Activated naive CD8-positive, alpha-beta T cell treated with anti-CD3 and anti-CD28 coated beads, Interleukin-2, amount 50 U/mL, for 16 hours (primary cell): ENCODE measurements around the gene CEND1.

Experiments used
- DNase-seq: peaks from one replicate; pipeline ENCODE4 v3.0.0-alpha.2; 2020; ENCODE audit warnings: low read depth, low spot score

The CEND1 gene

DNA sequence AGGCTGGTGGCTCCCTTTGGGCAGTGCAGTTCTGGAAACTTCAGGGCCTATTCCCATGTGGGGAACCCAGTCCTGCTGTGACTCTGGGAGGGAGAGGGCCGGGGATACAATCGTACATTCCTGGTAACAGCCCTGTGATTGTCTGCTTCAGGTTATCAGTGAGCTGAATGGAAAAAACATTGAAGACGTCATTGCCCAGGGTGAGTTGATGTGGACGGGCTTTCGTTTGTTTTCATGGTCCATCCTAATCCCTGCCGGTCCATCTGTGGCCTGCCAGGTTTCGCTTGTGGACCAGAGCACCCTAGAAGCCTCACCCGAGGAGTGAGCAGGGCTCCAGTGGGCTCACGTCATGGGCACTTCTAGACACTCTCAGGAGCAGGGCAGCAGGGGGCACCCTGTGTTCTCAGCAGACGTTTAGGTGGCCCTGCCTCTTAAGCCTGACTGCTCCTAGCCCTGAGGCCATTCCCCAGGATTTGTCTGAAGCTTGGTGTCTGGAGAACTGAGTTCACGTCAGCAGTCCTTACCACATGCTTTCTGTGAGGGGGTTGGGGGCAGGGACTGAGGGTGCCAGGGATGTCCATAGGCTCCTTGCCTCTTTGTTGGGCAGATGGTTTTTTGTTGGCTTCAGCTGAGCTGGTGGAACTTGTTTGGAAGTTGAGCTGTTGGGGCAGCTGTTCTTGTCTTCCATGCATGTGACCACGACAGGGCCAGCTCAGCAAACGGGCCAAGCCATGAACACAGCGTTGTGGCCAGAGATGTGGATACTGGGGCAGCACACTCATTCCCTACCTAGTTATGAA is 21.8 kb upstream of the CEND1 start:
- DNase-seq: no peak

DNA sequence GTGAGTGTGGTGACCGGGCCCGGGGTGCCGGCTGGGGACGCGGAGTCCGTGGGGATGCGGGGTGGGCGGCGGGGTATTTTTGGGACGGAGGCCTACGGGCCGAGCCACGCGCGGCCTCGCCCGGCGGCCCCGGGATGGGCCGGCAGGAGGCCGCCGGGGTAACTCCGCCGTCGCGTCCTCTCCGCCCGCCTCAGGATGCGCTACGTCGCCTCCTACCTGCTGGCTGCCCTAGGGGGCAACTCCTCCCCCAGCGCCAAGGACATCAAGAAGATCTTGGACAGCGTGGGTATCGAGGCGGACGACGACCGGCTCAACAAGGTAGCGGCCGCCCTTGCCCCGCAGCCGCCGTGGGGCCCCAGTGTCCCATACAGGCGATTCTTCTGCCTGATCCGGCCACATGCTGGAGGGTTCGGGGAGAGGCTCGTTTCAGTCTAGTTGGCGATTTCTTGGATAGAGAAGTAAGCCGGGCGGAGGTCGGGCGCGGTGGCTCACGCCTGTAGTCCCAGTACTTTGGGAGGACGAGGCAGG is 20.2 kb upstream of the CEND1 start:
- no peak for DNase-seq

DNA sequence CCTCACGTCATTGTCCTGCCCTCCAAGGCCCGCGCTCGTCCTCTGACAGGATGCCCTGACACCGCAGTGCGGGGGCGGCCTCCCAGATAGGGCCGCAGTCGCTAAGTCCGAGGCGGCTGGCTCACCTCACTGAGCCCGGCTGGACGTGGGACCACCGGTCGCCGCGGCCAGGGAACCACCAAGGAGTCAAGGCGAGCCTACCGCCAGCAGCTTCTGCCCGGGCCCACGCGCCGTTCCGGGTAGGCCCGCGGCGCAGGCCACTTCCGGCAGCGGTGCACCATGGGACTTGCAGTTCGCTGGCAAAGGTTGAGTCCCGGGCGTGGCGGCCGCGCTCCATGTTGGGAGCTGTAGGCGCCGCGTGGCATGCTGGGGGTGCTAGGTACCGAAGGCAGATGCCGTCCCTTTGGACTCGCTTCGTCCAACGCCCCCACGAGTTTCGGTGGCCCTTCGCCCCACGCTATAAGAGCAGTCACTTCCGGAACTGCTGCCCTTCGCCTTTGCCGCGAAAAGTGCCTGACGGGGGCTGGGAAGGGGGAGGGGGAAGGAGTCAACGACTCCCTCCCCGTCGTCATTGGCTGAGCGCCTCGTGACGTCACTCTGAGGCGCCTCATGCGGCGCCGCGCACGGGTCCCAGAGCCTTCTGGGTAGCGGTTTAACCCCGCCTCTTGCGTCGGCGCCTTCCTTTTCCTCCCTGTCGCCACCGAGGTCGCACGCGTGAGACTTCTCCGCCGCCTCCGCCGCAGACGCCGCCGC is 19.6 kb upstream of the CEND1 start, which contains the start of gene RPLP2:
Gene RPLP2, plus strand, starts transcription at position 681 of the 753 bp plus-strand sequence. CDS start 268 bp downstream, outside the sequence.
- peak; percentile 94 for DNase-seq

DNA sequence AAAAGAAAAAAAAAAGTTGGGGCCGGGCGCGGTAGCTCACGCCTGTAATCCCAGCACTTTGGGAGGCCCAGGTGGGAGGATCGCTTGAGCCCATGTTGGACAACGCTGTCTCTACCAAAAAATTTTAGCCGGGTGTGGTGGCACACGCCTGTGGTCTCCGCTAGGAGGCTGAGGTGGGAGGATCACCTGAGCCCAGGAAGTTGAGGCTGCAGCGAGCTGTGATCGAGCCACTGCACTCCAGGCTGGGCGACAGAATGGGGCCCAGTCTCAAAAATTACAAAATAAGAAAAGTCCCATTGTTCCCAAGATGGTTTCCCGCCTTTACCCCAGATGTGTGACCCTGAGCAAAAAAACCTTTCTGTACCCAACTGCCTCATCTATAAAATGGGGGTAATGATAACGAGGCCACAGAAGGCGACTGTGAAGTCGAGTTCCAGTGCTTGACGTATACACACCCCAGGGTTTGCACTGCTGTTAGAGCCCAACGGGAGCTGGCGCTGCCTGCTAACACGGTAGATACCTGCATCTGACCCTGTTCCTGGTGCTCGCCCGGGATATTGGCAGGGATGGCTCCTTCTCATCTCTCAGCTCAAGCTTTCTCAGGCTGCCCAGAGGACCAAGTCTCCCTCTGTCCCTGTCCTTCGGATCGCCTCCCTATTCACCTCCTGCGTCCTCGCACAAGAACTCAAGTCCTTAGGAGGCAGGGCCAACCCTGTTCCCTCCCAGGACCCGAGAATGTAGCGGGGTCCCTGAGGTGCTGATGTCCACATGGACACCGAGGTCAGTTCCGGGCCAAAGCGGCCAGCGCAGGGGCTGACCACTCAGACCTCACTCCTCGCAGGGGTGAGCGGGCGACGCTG is 18.8 kb upstream of the CEND1 start:
- DNase-seq: no peak

DNA sequence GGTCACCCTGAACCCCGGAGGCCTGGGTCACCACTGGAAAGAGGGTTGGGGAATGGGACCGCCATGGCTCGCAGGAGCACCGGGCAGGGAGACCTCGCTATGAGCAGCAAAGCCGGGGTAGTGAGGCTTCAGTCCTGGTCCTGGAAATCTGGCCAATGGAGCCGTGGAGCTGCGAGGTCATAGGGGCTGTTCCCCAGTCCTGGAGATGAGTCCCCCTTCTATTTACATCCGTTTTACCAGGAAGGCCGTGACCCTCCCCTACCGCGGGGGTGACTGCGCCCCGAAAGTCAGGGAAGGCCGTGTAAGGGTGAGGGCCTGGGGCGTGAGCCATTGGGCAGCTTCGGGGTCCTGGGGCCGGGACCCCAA is 14.7 kb upstream of the CEND1 start:
- no peak for DNase-seq

DNA sequence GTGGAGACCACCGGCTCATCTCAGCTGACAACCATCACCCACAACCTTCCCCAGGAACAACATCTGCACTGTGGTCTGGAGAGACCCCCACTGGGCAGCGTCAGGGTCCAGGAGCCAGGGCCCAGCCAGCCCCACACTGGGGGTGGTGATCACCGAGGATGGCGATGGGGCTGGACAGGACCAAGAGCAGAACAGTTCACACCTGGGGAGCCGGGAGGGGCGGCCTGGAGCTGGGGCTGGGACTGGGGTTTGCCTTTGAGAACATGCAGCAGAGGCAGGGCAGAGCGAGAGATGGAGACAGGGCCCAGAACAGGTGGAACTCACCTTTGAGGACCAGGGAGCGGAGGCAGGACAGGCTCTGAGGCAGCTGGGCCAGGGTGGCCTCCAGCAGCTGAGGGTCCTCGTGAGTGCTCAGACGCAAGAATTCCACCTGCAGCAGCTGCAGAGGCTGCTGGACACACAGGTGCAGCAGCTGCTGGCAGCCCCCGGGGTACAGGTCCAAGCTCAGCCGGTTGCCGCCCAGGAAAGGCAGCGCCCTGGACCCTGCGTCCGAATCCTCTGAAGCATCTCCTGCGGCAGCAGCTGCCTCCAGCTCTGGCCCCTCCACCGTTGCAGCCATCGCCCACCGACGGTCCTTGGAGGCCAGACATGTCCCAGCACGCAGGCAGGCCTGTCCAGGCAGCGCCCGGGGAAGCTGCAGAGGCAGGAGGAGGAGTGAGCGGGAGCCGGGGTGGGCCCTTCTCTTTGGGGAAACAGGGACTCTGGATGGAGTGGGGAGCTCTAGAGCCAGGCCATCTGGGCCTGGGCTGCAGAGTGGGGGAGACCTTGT is 14.1 kb upstream of the CEND1 start:
- no peak for DNase-seq

DNA sequence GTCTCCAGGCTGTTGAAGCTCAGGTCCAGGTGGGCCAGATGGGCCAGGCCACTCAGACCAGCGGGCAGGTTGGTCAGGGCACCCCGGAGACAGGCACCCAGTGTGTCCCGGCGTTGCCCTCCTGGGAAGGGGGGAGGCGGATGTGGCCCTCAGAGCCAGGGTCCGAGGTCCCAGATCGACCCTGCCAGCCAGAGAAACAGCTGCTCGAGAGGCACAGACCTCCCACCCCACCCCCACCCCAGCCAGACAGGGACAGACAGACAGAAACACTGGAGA is 13.5 kb upstream of the CEND1 start:
- DNase-seq: no peak

DNA sequence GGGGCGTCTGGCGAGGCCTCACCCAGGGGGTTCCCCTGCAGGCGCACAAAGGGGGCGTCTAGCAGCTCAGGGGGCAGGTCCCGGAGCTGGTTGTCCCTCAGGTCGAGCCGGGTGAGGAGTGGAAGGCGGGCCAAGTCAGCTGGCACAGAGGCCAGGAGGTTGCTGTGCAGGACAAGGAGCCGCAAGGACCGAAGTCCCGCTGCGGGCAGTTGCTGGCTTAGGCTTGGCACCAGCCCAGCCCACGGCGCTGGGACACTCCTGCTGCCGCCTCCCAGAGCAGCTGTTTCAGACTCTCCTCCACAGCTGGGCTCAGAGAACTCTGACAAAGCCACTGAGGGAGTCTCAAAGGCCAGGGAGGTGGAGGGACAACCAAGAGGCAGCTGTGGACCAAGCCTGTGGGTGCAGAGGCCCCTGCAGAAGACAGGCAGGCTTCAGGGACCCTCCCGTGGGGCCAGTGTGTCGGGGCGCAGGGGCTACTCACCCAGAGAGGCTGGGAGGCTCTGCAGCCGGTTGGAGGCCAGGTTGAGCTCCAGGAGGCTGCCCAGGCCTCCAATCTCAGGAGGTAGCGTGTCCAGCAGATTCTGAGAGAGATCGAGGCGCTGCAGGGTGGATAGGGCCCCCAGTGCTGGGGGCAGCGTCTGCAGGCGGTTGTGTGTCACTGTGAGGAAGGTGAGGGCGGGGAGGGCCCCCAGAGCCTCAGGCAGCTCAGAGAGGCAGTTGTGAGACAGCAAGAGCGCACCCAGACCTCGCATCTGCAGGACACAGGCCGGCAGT is 13.0 kb upstream of the CEND1 start:
- no peak for DNase-seq

DNA sequence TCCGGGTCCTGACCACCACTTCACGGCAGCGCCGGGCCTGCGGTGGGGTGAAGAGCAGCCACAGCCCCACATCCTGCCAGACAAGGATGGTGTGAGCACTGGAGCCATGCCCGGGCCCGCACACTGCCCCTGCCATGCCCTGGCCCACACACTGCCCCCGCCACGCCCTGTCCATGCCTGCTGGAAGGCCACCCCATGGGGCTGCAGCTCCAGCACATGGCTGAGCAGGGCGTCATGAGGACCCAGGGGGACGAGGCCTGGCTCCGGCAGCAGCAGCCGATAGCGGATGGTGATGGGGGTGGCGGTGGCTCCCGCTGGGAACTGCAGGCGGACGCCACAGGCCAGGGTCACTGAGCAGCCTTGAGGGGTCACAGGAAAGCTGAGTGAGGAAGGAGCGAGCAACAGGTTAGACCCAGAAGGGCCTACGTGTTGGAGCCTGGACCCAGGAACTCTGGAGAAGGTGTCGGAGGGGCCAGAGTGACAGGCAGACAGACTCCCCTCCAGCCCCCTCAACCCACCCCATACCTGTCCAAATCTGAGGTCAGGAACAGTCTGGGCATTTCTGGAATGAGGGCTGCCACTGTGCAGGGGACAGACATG is 12.2 kb upstream of the CEND1 start:
- no peak for DNase-seq

DNA sequence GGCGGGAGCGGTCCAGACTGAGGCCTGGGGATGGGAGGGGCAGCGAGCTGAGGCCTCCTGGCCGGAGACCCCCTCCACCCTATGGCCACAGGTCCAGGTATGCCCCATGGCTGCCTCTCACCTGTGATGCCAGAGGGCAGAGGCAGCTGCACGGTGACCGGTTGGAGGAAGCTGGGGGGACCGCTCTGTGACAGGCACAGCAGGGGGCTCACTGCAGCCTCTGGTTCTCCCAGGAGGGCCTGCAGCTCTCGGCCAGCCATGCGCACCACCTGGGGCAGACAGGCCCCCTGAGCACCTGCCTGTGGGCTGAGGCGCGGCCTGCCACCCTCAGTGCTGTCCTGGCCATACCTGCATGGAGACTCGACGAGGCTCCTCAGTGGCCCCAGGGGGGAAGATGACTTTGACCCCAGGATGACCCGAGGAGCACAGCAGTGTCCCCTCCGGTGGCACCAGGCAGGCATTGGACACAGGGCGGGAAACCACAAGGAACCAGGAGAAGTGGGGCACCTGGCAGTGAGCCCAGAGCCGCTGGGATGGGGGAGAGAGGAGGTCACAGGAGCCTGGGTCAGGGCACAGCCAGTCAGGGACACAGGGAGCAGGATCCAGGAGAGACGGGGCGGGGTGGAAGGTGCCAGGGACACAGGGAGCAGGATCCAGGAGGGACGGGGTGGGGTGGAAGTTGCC is 11.3 kb upstream of the CEND1 start:
- DNase-seq: no peak

DNA sequence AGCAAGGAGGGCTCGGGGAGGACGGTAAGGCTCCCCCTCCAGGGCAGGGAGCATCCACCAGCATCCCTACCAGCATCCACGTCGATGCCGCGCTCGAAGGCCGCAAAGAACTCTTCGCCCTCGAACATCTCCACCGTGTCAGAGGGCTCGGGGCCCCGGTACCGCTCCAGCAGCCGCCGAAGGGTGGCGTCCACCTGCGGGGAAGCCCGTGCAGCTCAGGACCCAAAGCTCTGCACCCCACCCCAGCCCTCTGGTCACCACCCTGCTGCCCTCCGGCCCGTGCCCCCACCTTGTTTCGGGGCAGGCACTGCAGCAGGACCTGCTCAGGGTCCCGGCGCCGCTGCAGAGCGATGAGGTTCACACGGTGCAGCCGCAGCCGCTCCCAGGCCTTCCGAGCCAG is 10.6 kb upstream of the CEND1 start:
- no peak for DNase-seq

DNA sequence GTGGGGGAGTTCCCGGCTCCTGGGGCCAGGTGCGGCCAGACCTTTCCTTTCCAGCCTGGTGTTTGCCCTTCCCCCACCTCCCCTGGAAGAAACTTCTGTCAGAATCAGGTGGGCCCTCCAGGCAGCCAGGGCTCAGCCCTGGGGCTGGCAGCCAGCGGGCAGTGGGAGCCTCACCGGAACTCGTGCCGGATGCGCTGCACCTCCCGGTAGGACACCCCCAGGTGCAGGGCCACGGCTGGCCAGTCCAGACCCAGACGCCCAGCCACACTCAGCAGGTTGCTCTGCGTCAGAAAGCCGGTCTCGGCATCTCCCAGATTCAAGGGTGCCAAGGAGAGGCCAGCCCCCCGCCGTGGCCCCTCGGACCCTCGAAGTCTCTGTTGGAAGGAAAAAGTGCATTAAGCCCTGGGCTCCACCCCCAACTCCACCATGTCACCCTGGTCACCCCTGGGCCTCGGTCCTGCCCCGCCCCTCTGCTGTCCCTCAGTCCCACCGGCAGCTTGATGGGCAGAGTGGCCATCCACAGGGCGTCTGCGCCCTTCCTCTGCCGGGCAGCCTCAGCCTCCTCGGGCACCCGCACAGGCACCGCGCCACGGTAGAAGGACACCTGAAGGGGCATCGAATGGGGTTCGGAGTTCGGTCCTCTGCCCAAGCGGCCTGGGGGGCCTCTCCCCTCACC is 9.9 kb upstream of the CEND1 start:
- no peak for DNase-seq

DNA sequence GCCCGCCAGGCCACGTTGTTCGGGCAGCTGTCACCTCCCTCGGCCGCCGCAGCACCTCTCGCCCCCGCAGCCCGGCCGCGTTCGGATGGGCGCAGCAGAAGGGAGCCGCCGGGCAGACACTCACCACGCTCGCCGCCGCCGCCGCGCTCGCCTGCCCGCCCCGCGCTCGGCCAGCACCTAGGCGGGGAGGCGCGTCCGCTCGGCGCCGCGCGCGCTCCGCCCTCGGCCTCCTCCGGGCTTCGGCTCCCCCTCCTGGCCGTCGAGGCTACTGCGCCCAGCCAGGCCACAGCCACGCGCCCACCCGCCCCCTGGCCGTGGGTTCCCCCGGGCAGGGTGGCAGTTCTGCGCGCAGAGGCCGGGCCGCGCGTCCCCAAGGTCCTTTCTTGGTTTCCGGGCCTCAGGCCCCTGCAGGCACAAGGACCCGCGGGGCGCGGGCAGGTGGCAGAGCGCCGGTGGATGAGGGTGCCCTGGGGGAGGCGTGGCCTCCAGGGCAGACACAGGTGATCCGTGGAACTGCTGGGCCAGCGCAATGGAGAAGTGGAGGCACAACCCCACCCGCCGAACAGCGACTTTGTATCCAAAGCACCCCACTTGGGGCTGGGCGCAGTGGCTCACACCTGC is 8.3 kb upstream of the CEND1 start, which contains the start of gene SLC25A22:
Gene SLC25A22, minus strand, starts transcription at position 189 of the 621 bp plus-strand sequence. CDS start 3,275 bp downstream, outside the sequence.
- peak; percentile 67 for DNase-seq

DNA sequence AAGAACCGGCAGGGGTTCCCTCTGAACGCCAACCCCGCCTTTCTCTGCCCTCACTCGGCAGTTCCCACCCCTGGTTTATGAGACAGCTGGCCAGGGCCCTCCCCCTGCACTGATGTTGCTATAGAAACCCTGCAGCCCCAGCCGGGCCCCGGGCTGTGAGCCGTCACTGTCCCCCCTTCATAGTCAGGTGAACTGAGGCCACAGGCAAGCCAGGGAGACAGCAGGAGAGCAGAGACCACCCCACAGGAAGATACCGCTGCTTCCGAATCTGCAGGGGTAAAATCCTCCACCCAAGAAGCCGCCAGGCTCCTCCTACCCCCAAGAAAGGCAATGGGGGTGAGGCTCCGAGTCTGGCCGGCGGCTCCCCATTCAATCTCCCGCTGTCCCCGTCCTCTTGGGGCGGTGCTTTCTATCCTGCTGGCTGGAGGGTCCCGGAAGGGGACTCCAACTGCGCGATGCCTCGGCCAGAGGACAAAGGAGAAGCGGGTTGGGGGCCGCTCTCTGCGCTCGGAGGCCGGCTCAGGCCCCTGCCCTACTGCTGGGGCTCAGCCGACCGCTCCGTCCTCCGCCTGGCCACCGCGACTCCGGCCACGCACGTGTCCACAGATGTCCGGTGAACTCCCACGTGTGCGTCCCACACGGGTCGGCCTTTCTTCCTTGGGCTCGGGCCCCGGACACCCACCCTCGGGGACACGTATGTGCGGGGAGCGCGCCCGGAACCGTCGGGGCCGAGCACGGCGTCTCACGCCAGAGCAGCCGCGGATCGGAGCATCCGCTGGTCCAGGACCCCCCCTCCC is 7.6 kb upstream of the CEND1 start:
- DNase-seq: peak; percentile 61

DNA sequence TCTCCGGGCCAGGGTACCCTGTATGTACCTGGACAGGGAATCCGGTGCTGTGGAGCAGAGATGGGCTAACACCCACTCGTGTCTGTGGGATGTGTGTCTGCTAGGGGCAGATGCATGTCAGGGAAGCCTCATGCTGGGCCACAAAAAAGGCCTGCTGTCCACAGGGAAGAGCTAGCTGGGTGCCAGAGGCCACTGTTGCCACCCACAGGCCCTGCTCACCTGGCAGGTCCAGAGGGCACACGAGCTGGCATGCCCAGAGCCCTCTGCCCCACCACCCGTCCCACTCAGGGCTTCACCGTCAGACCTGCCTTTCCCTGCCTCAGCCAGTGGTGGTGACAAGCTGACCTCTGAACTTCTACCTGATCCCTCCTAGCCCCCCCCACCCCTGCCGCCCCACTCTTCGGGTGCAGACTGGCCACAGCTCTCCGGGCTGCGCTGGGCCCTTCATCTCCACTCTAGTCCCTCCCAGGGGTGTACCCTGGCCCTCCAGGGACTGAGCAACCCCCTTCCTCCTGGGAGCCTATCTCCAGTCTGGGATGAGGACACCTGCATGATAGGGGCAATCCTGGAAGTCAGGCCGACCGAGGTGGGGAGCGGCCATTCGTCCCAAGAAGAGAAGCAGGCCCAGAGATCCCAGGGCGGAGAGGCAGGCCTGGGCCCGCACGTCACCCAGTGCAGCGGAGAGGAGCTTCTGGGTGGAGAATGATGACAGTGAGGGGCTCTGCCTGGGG is 6.8 kb upstream of the CEND1 start:
- DNase-seq: no peak

DNA sequence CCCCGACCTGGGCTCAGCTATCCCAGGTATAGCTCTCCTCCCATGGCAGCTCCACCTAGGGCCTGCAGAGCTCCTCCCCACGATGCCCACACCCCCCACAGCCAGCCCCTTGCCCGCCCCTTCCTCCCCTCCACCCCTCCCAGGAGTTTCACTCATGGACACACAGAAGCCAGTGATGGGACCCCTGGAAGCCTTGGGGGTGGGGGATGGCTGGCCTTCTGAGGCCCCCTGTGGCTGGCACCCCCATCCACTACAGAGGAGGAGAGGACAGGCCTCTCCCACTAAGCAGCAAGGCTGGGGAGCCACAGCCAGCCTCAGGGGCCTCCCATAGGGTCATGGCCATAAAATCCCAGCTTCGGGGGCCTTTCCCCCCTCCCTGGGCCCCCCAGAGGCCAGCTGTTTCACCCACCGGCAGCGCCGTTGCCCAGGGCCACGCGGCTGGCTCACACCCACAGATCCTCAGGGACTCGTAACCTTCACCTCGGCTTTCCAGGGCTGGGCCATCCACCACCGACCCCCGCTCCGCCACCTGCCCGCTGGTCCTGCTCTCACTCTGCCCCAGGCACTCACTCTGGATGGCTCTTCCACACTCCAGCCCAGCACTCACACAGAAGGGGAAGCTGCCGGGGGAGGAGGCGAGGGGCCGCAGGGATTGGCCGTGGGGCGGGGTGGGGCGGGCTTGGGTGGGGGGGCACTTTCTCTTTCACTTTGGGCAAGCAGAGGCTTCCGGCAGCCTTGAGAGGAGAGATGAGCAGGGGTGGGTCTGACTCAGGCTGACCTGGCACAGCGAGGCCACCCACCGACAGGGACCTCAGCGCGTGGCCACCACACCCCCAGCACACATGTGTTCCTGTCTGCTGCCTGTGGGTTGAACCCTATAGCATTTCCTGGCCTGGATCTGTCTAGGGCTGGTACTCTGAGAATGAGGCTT is 6.0 kb upstream of the CEND1 start:
- peak; percentile 53 for DNase-seq
